ENCODE measurements around the gene FOXB1.

Gene FOXB1

GRCh38 chr15:60004846-60005351 is 788 bp downstream of the FOXB1 start:
- Mint-ChIP-seq H3K9me3 (no peaks in the 10 kb centered on the region), H3K36me3 (ENCODE audit: low read depth) (no peaks in the 10 kb centered on the region), H3K27ac (peak overlapping the region; percentile 88), H3K4me1 (peaks cover 78% of the 10 kb centered on the region), H3K4me3 (peak overlapping the region; percentile 93), H3K27me3 (ENCODE audit: low read depth, poor library complexity) (peaks cover 55% of the 10 kb centered on the region)
- DNase-seq: peak; percentile 57
- no peak for TF ChIP-seq CTCF (IDR thresholded peaks at IDR 0.05)

GRCh38 chr15:60005352-60006202 is 1.5 kb downstream of the FOXB1 start:
- H3K4me3 Mint-ChIP-seq: peak overlapping the region; percentile 93
- DNase-seq: peak; percentile 61
- peaks cover 56% of the 10 kb centered on the region for H3K27me3 Mint-ChIP-seq (ENCODE audit: low read depth, poor library complexity)
- no peaks in the 10 kb centered on the region for H3K36me3 Mint-ChIP-seq (ENCODE audit: low read depth)
- H3K27ac Mint-ChIP-seq: peak overlapping the region; percentile 65
- no peak for TF ChIP-seq CTCF (IDR thresholded peaks at IDR 0.05)
- peaks cover 78% of the 10 kb centered on the region for H3K4me1 Mint-ChIP-seq
- no peaks in the 10 kb centered on the region for H3K9me3 Mint-ChIP-seq

- peak overlapping the region; percentile 86 for H3K27ac Mint-ChIP-seq
- H3K36me3 Mint-ChIP-seq (ENCODE audit: low read depth): no peaks in the 10 kb centered on the region
- no peaks in the 10 kb centered on the region for H3K9me3 Mint-ChIP-seq
- no peak for TF ChIP-seq CTCF (IDR thresholded peaks at IDR 0.05)
- DNase-seq: peak; percentile 81
- H3K27me3 Mint-ChIP-seq (ENCODE audit: low read depth, poor library complexity): peaks cover 56% of the 10 kb centered on the region
- peak overlapping the region; percentile 93 for H3K4me3 Mint-ChIP-seq
- H3K4me1 Mint-ChIP-seq: peaks cover 78% of the 10 kb centered on the region
Observed at GRCh38 chr15:60006203-60006862, 2.2 kb downstream of the FOXB1 start.

- Mint-ChIP-seq H3K27me3 (ENCODE audit: low read depth, poor library complexity) (peaks cover 52% of the 10 kb centered on the region), H3K4me1 (peaks cover 78% of the 10 kb centered on the region), H3K4me3 (peak overlapping the region; percentile 93), H3K9me3 (no peaks in the 10 kb centered on the region), H3K27ac (peak overlapping the region; percentile 86), H3K36me3 (ENCODE audit: low read depth) (no peaks in the 10 kb centered on the region)
- DNase-seq: no peak
- TF ChIP-seq CTCF (IDR thresholded peaks at IDR 0.05): no peak
Observed at GRCh38 chr15:60006873-60007272, 2.8 kb downstream of the FOXB1 start.

- H3K4me3 Mint-ChIP-seq: peak overlapping the region; percentile 67
- no peaks in the 10 kb centered on the region for H3K36me3 Mint-ChIP-seq (ENCODE audit: low read depth)
- peaks cover 34% of the 10 kb centered on the region for H3K27me3 Mint-ChIP-seq (ENCODE audit: low read depth, poor library complexity)
- no peak for DNase-seq
- H3K27ac Mint-ChIP-seq: no peak overlapping the region
- no peaks in the 10 kb centered on the region for H3K9me3 Mint-ChIP-seq
- H3K4me1 Mint-ChIP-seq: peaks cover 76% of the 10 kb centered on the region
- TF ChIP-seq CTCF (IDR thresholded peaks at IDR 0.05): no peak
Observed at GRCh38 chr15:60009124-60009960, 5.2 kb downstream of the FOXB1 start.

All from nephron progenitor cell (in vitro differentiated cells).